Measurements from ENCODE around the gene ZNF384.

ZNF384 gene

GRCh38 chr12:6699259-6699988, 10.2 kb upstream of the ZNF384 start:
- no peak for DNase-seq

GRCh38 chr12:6698352-6699046, 9.3 kb upstream of the ZNF384 start:
- no peak for DNase-seq

GRCh38 chr12:6697584-6698351, 8.6 kb upstream of the ZNF384 start:
- DNase-seq, result peak; percentile 69

GRCh38 chr12:6696690-6697583, 7.8 kb upstream of the ZNF384 start:
- DNase-seq, result no peak

GRCh38 chr12:6695313-6696045, 6.3 kb upstream of the ZNF384 start:
- DNase-seq, result no peak

GRCh38 chr12:6694701-6695100, 5.5 kb upstream of the ZNF384 start:
- DNase-seq, result no peak

GRCh38 chr12:6693832-6694355, 4.7 kb upstream of the ZNF384 start:
- DNase-seq, result no peak

- DNase-seq, result no peak
Observed at GRCh38 chr12:6692888-6693287, 3.7 kb upstream of the ZNF384 start.

- peak; percentile 76 for DNase-seq
Observed at GRCh38 chr12:6691473-6691872, 2.3 kb upstream of the ZNF384 start.

- peak; percentile 25 for DNase-seq
Observed at GRCh38 chr12:6688543-6688998, 604 bp downstream of the ZNF384 start.

GRCh38 chr12:6685814-6686213, 3.4 kb downstream of the ZNF384 start:
- no peak for DNase-seq

GRCh38 chr12:6684609-6685008, 4.6 kb downstream of the ZNF384 start:
- no peak for DNase-seq

GRCh38 chr12:6676962-6677361, 12.2 kb downstream of the ZNF384 start:
- DNase-seq, result no peak

GRCh38 chr12:6672143-6672542, 17.0 kb downstream of the ZNF384 start:
- no peak for DNase-seq

GRCh38 chr12:6667559-6668210, 21.5 kb downstream of the ZNF384 start:
- DNase-seq, result no peak

GRCh38 chr12:6666211-6666610, 23.0 kb downstream of the ZNF384 start:
- no peak for DNase-seq

GRCh38 chr12:6664902-6665301, 24.3 kb downstream of the ZNF384 start:
- DNase-seq, result no peak

- peak; percentile 100 for DNase-seq
Observed at GRCh38 chr12:6662906-6663742, 26.1 kb downstream of the ZNF384 start, which contains the start of gene ING4. Gene ING4 (minus strand): TSS chr12:6663119. CDS start chr12:6663101, 18 bp downstream.

- no peak for DNase-seq
Observed at GRCh38 chr12:6662602-6662905, 26.6 kb downstream of the ZNF384 start.

GRCh38 chr12:6653987-6654386, 35.2 kb downstream of the ZNF384 start:
- no peak for DNase-seq

Data from fibroblast of skin of abdomen (primary cell).